HPDE6-E6E7 (cell line): ENCODE results near the gene KCNC1.

Experiments used
- DNase-seq: peaks from one replicate; pipeline ENCODE4 v3.0.0; 2011; ENCODE audit warnings: missing footprints; ENCODE audit errors: extremely low spot score

KCNC1 gene

GRCh38 chr11:17822401-17822781 lies 87.8 kb downstream of the KCNC1 start:
- DNase-seq = no peak

- no peak for DNase-seq
Measured at GRCh38 chr11:17827006-17827405, 92.4 kb downstream of the KCNC1 start.

GRCh38 chr11:17828311-17828751 lies 93.8 kb downstream of the KCNC1 start:
- no peak for DNase-seq

GRCh38 chr11:17831228-17831627 lies 96.6 kb downstream of the KCNC1 start:
- no peak for DNase-seq

GRCh38 chr11:17831883-17832282 lies 97.3 kb downstream of the KCNC1 start:
- DNase-seq = no peak
